HG03066 (cell line): ENCODE results near the gene ANKS1B.
"Not testable (repeated sequence)": the region's sequence is repeated elsewhere in the genome, so short reads cannot be mapped to it uniquely, and the experiment has no call there.

ENCODE experiments used
- ATAC-seq: cut with Tn5 transposase; IDR thresholded peaks from one replicate; pipeline ENCODE4 v1.9.1; 2021; ENCODE audit warnings: low read depth; ENCODE audit not compliant: unreplicated experiment

ANKS1B gene

GRCh38 chr12:99392091-99392850 is 592.5 kb downstream of the ANKS1B start:
- no peak for ATAC-seq

GRCh38 chr12:99390707-99391106 is 594.0 kb downstream of the ANKS1B start:
- no peak for ATAC-seq

- no peak for ATAC-seq
Observed at GRCh38 chr12:99389751-99390150, 595.0 kb downstream of the ANKS1B start.

GRCh38 chr12:99388671-99389195 is 596.0 kb downstream of the ANKS1B start:
- no peak for ATAC-seq

GRCh38 chr12:99387661-99388060 is 597.1 kb downstream of the ANKS1B start:
- no peak for ATAC-seq

- ATAC-seq = no peak
Observed at GRCh38 chr12:99386907-99387306, 597.8 kb downstream of the ANKS1B start.

GRCh38 chr12:99383258-99383657 is 601.5 kb downstream of the ANKS1B start:
- ATAC-seq = no peak

- ATAC-seq = peak; percentile 73
Observed at GRCh38 chr12:99381992-99382391, 602.7 kb downstream of the ANKS1B start.

GRCh38 chr12:99380701-99381100 is 604.0 kb downstream of the ANKS1B start:
- ATAC-seq = no peak

- no peak for ATAC-seq
Observed at GRCh38 chr12:99374023-99374422, 610.7 kb downstream of the ANKS1B start.

GRCh38 chr12:99372257-99372920 is 612.3 kb downstream of the ANKS1B start:
- ATAC-seq = no peak

- peak; percentile 65 for ATAC-seq
Observed at GRCh38 chr12:99370421-99371138, 614.2 kb downstream of the ANKS1B start.

GRCh38 chr12:99367181-99367580 is 617.6 kb downstream of the ANKS1B start:
- ATAC-seq = no peak

GRCh38 chr12:99352269-99352668 is 632.5 kb downstream of the ANKS1B start:
- ATAC-seq = no peak

- ATAC-seq = no peak
Observed at GRCh38 chr12:99343960-99344359, 640.8 kb downstream of the ANKS1B start.

- ATAC-seq = no peak
Observed at GRCh38 chr12:99339663-99340062, 645.1 kb downstream of the ANKS1B start.

- ATAC-seq = no peak
Observed at GRCh38 chr12:99334285-99335056, 650.3 kb downstream of the ANKS1B start.

- no peak for ATAC-seq
Observed at GRCh38 chr12:99332936-99333591, 651.7 kb downstream of the ANKS1B start.

GRCh38 chr12:99330216-99330615 is 654.5 kb downstream of the ANKS1B start:
- ATAC-seq = no peak

GRCh38 chr12:99321210-99321609 is 663.5 kb downstream of the ANKS1B start:
- ATAC-seq = not testable (repeated sequence)
